Keratinocyte (primary cell): ENCODE data around the gene FTO. TPM values are rescaled to one million over a fixed set of nuclear protein-coding genes. Genes with fewer than 3 reads are reported as not detected.
A peak's percentile ranks its signal among the peaks of the same experiment; 100 is the strongest.

Experiments used
- DNase-seq: peaks from one replicate; pipeline ENCODE4 v3.0.0-alpha.2; 2011; ENCODE audit warnings: low read depth, missing footprints, low spot score
- FAIRE-seq: peaks from 2 replicates; lab custom pipeline; 2011; peaks lifted over from hg19 to GRCh38; lab: Jason Lieb, UNC
- H2AFZ ChIP-seq: 2 replicates; pipeline ENCODE4 v1.6.0; 2012; ENCODE audit warnings: low read length, control low read depth, inconsistent platforms; ENCODE audit not compliant: control insufficient read depth
- H3K27ac ChIP-seq: 2 replicates; pipeline ENCODE4 v1.5.1; 2011; ENCODE audit warnings: low read length; ENCODE audit not compliant: control insufficient read depth, insufficient read depth
- H3K27me3 ChIP-seq: 3 replicates; pipeline ENCODE4 v1.6.0; 2011; ENCODE audit warnings: low read length; ENCODE audit not compliant: control insufficient read depth, insufficient read depth; ENCODE audit errors: extremely low read depth
- H3K36me3 ChIP-seq, 2 experiments: 2 replicates in 1 of 2; 3 replicates in 1 of 2; pipeline ENCODE4 v1.5.1; 2011; ENCODE audit warnings: low read length in 2 of 2, mild to moderate bottlenecking in 1 of 2; ENCODE audit not compliant: control insufficient read depth in 2 of 2, insufficient read depth in 2 of 2; ENCODE audit errors: extremely low read depth in 1 of 2
- H3K4me1 ChIP-seq: 3 replicates; pipeline ENCODE4 v1.5.1; 2011; ENCODE audit warnings: low read length; ENCODE audit not compliant: control insufficient read depth, insufficient read depth; ENCODE audit errors: extremely low read depth
- H3K4me2 ChIP-seq: 3 replicates; pipeline ENCODE4 v1.6.0; 2011; ENCODE audit warnings: low read depth, low read length; ENCODE audit not compliant: control insufficient read depth, insufficient read depth; ENCODE audit errors: extremely low read depth
- H3K4me3 ChIP-seq, 3 experiments: fragments of 200-600 bp in 1 of 3; sonication (generic) in 1 of 3; 2 replicates in 2 of 3; 3 replicates in 1 of 3; pipeline ENCODE4 v1.5.1; 2011 to 2016; ENCODE audit warnings: low read length in 3 of 3, mild to moderate bottlenecking in 3 of 3, control low read depth in 2 of 3, inconsistent platforms in 1 of 3, low read depth in 1 of 3, mixed read lengths in 1 of 3, mixed run types in 1 of 3, moderate library complexity in 1 of 3; ENCODE audit not compliant: control insufficient read depth in 2 of 3, insufficient read depth in 2 of 3; ENCODE audit errors: extremely low read depth in 1 of 3
- H3K79me2 ChIP-seq: 2 replicates; pipeline ENCODE4 v1.6.0; 2012; ENCODE audit warnings: low read length; ENCODE audit not compliant: control insufficient read depth, insufficient read depth
- H3K9ac ChIP-seq: 3 replicates; pipeline ENCODE4 v1.6.0; 2011; ENCODE audit warnings: low read length; ENCODE audit not compliant: control insufficient read depth, insufficient read depth; ENCODE audit errors: extremely low read depth
- H3K9me1 ChIP-seq: 3 replicates; pipeline ENCODE4 v1.6.0; 2011; ENCODE audit warnings: low read length; ENCODE audit not compliant: control insufficient read depth, insufficient read depth; ENCODE audit errors: extremely low read depth
- H3K9me3 ChIP-seq: 2 replicates; pipeline ENCODE4 v1.5.1; 2012; ENCODE audit warnings: low read depth, low read length; ENCODE audit not compliant: control insufficient read depth
- H4K20me1 ChIP-seq: 3 replicates; pipeline ENCODE4 v1.6.0; 2011; ENCODE audit warnings: low read length; ENCODE audit not compliant: control insufficient read depth, insufficient read depth; ENCODE audit errors: extremely low read depth
- CTCF ChIP-seq, 3 experiments: IDR thresholded peaks in 1 of 3; conservative IDR thresholded peaks in 1 of 3; optimal IDR thresholded peaks in 1 of 3; 2 replicates in 2 of 3; 3 replicates in 1 of 3; pipeline versions ENCODE3 to v1.5.1; 2011; ENCODE audit warnings: low read length in 3 of 3, mild to moderate bottlenecking in 3 of 3, moderate library complexity in 2 of 3, control low read depth in 1 of 3, inconsistent platforms in 1 of 3; ENCODE audit not compliant: insufficient read depth in 2 of 3; ENCODE audit errors: extremely low read depth in 1 of 3
- EZH2 ChIP-seq: IDR thresholded peaks from one replicate; pipeline ENCODE4 v1.6.1; 2012; ENCODE audit warnings: inconsistent platforms, mild to moderate bottlenecking, low read length, moderate library complexity
- dilution Hi-C: fragments of 300-500 bp; cut with MboI; formaldehyde crosslinking; loops from one replicate; pipeline ENCODE4 v1.7.0; 2020; ENCODE audit warnings: low sequenced_read_pairs; ENCODE audit not compliant: extremely low pct_ligation_motif_present
- polyA plus RNA-seq, 5 experiments: library from polyadenylated mRNA; depleted of rRNA in 3 of 5; stranded (reverse) in 3 of 5; stranded (forward) in 1 of 5; unstranded in 1 of 5; fragments of >200 nt; gene quantifications; 1 replicate in 1 of 5; 2 replicates in 3 of 5; 3 replicates in 1 of 5; pipeline versions ENCODE4 v1.2.1 to v1.2.3, GENCODE V29; 2011 to 2012; ENCODE audit warnings: missing spikeins in 2 of 5, low read depth in 1 of 5, low replicate concordance in 1 of 5

Gene FTO
- polyA plus RNA-seq, 1 donor (not counting 4 experiments of a cell fraction or from before 2014, with no cell fraction given), result 56.4 TPM

- DNase-seq (no peak), FAIRE-seq (peak; percentile 26)
- Histone ChIP-seq H3K79me2 (no peaks in the 10 kb centered on the region), H3K9ac (no peak overlapping the region), H3K27me3 (no peaks in the 10 kb centered on the region), H3K27ac (peak overlapping the region; percentile 27), H3K9me1 (no peaks in the 10 kb centered on the region), H3K9me3 (no peaks in the 10 kb centered on the region), H2AFZ (no peak overlapping the region), H3K4me1 (peaks cover 6% of the 10 kb centered on the region), H3K36me3 (peaks cover 0 to 1% of the 10 kb centered on the region in 2 experiments), H3K4me2 (peak overlapping the region; percentile 13), H3K4me3 (no peak overlapping the region), H4K20me1 (no peaks in the 10 kb centered on the region)
- no peak for TF ChIP-seq CTCF (optimal IDR thresholded peaks at IDR 0.05 in 1 of 3, IDR thresholded peaks at IDR 0.05 in 1 of 3, conservative IDR thresholded peaks at IDR 0.05 in 1 of 3; ENCODE audit: extremely low read depth in 1 of 3, insufficient read depth in 2 of 3, low read length in 3 of 3)
- TF ChIP-seq EZH2, result no peak
- dilution Hi-C loops, result no loop called here
Observed at GRCh38 chr16:54055864-54056263, 351.9 kb downstream of the FTO start.

- no peaks in the 10 kb centered on the region for H3K9me3 ChIP-seq
- dilution Hi-C loops, result no loop called here
- no peak overlapping the region for H3K9ac ChIP-seq
- H3K79me2 ChIP-seq, result no peaks in the 10 kb centered on the region
- H4K20me1 ChIP-seq, result no peaks in the 10 kb centered on the region
- no peak overlapping the region for H3K4me3 ChIP-seq
- peaks cover 6% of the 10 kb centered on the region for H3K4me1 ChIP-seq
- FAIRE-seq (no peak), DNase-seq (no peak)
- no peak overlapping the region for H2AFZ ChIP-seq
- TF ChIP-seq EZH2, result no peak
- no peak for TF ChIP-seq CTCF (optimal IDR thresholded peaks at IDR 0.05 in 1 of 3, IDR thresholded peaks at IDR 0.05 in 1 of 3, conservative IDR thresholded peaks at IDR 0.05 in 1 of 3; ENCODE audit: extremely low read depth in 1 of 3, insufficient read depth in 2 of 3, low read length in 3 of 3)
- peaks cover 0 to 1% of the 10 kb centered on the region in 2 experiments for H3K36me3 ChIP-seq
- no peaks in the 10 kb centered on the region for H3K9me1 ChIP-seq
- no peaks in the 10 kb centered on the region for H3K27me3 ChIP-seq
- H3K4me2 ChIP-seq, result no peak overlapping the region
- H3K27ac ChIP-seq, result no peak overlapping the region
Observed at GRCh38 chr16:54056921-54057320, 353.0 kb downstream of the FTO start.
